Measurements from ENCODE around the gene GJC2. TPM values are rescaled to one million over a fixed set of nuclear protein-coding genes. Genes with fewer than 3 reads are reported as not detected.

Gene GJC2
- total RNA-seq, 1 experiment from 2014 or later: 1.5 TPM

DNA sequence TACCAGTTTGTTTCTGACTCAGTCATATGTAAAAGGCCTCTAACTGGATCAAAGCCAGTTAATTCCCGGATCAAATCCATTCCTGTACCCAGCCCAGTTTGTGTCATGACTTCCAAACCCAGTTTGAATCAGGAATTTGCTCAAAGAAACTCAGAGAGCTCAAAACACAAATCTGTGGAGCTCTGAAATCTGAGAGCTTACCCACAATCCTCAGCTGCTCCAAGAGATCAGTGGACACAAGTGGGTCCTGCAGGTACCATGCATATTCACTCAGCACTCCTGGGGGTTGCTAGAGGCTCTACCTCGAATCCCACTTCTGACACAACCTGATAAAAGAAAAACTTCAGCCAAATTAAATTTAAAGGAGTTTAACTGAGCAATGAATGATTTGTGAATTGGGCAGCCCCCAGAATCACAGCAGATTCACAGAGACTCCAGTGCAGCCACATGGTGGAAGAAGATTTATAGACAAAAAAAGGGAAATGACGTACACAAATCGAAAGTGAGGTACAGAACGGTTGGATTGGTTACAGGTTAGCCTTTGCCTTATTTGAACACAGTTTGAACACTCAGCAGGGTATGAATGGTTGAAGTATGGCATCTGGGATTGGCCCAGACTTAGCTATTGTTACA, 28.8 kb upstream of the GJC2 start:
- Histone ChIP-seq H3K4me1 (peaks cover 7% of the 10 kb centered on the region; the same call in 1 of the 2 replicates), H3K4me3 (ENCODE audit: low read depth, low read length) (no peak overlapping the region)
- peaks cover 6% of the 10 kb centered on the region for H3K36me3 Mint-ChIP-seq (ENCODE audit: insufficient read depth, unreplicated experiment)

GRCh38 chr1:228122921-228123441, 26.7 kb upstream of the GJC2 start:
- TF ChIP-seq, protein P1, sequence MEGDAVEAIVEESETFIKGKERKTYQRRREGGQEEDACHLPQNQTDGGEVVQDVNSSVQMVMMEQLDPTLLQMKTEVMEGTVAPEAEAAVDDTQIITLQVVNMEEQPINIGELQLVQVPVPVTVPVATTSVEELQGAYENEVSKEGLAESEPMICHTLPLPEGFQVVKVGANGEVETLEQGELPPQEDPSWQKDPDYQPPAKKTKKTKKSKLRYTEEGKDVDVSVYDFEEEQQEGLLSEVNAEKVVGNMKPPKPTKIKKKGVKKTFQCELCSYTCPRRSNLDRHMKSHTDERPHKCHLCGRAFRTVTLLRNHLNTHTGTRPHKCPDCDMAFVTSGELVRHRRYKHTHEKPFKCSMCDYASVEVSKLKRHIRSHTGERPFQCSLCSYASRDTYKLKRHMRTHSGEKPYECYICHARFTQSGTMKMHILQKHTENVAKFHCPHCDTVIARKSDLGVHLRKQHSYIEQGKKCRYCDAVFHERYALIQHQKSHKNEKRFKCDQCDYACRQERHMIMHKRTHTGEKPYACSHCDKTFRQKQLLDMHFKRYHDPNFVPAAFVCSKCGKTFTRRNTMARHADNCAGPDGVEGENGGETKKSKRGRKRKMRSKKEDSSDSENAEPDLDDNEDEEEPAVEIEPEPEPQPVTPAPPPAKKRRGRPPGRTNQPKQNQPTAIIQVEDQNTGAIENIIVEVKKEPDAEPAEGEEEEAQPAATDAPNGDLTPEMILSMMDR (IDR thresholded peaks at IDR 0.05; ENCODE audit: insufficient read depth in 1 of 2, low read depth in 1 of 2, low read length in 1 of 2, severe bottlenecking in 1 of 2, unreplicated experiment in 1 of 2): no peak
- no peak overlapping the region for H3K4me3 Mint-ChIP-seq (ENCODE audit: unreplicated experiment)
- ChIA-PET POLR2A (no interaction called here), CTCF (no interaction called here)
- H3K9me3 Mint-ChIP-seq (ENCODE audit: unreplicated experiment): peaks cover 5% of the 10 kb centered on the region
- Histone ChIP-seq H3K27me3 (replicated peaks; ENCODE audit: control insufficient read depth, insufficient read depth, low read length) (no peaks in the 10 kb centered on the region), H3K9me3 (peaks cover 4% of the 10 kb centered on the region), H3K36me3 (ENCODE audit: control insufficient read depth, insufficient read depth, low read length) (no peaks in the 10 kb centered on the region), H3K4me3 (ENCODE audit: low read depth, low read length) (no peak overlapping the region), H3K4me1 (peaks cover 7% of the 10 kb centered on the region; the same call in 1 of the 2 replicates)
- no peaks in the 10 kb centered on the region for H3K27me3 Mint-ChIP-seq (ENCODE audit: insufficient read depth, unreplicated experiment)
- DNase-seq: no peak
- no peaks in the 10 kb centered on the region for H3K4me1 Mint-ChIP-seq (ENCODE audit: low read depth, unreplicated experiment)
- H3K27ac Mint-ChIP-seq (ENCODE audit: unreplicated experiment): no peak overlapping the region
- intact Hi-C loops (cut with micrococcal nuclease; ENCODE audit: unreplicated experiment): no loop called here
- no TSS peak for BruUV-seq (replicated peaks)
- H3K36me3 Mint-ChIP-seq (ENCODE audit: insufficient read depth, unreplicated experiment): peaks cover 3% of the 10 kb centered on the region

More for the DNA sequence above, 28.8 kb upstream of the GJC2 start:
- Histone ChIP-seq H3K27me3 (replicated peaks; ENCODE audit: control insufficient read depth, insufficient read depth, low read length) (no peaks in the 10 kb centered on the region), H3K36me3 (ENCODE audit: control insufficient read depth, insufficient read depth, low read length) (no peaks in the 10 kb centered on the region), H3K9me3 (peaks cover 12% of the 10 kb centered on the region)
- intact Hi-C loops (cut with micrococcal nuclease; ENCODE audit: unreplicated experiment): no loop called here
- CTCF ChIA-PET: no interaction called here
- Mint-ChIP-seq H3K4me3 (ENCODE audit: unreplicated experiment) (no peak overlapping the region), H3K27me3 (ENCODE audit: insufficient read depth, unreplicated experiment) (no peaks in the 10 kb centered on the region), H3K9me3 (ENCODE audit: unreplicated experiment) (peaks cover 10% of the 10 kb centered on the region), H3K27ac (ENCODE audit: unreplicated experiment) (no peak overlapping the region), H3K4me1 (ENCODE audit: low read depth, unreplicated experiment) (no peaks in the 10 kb centered on the region)
- no TSS peak for BruUV-seq (replicated peaks)
- TF ChIP-seq, protein P1 (IDR thresholded peaks at IDR 0.05; ENCODE audit: insufficient read depth in 1 of 2, low read depth in 1 of 2, low read length in 1 of 2, severe bottlenecking in 1 of 2, unreplicated experiment in 1 of 2): no peak
- POLR2A ChIA-PET: interaction anchor here (0.6 kb wide), 1 partner anchor 62 kb away, joined by 5 read pairs; no protein-coding TSS in a partner anchor
- DNase-seq: no peak

DNA sequence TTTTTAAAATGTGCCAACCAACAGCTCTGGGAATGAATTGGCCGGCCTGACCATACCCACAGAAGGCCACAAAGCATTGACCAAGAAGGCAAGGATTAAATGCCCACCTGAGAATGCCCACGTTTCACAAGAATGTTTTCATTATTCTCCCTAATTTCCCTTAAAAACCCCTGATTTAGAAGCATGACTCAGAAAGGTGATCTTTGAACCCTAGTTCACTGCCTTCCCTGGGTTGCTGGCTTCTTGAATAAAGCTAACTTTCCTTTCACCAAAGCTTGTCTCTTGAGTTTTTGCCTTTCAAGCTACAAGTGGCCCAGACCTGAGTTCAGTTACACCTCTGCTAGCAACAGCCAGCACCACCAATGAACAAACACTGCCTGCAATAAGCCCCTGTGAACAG, 26.2 kb upstream of the GJC2 start:
- no peak overlapping the region for H3K4me3 ChIP-seq (ENCODE audit: low read depth, low read length)
- Mint-ChIP-seq H3K4me1 (ENCODE audit: low read depth, unreplicated experiment) (no peaks in the 10 kb centered on the region), H3K27ac (ENCODE audit: unreplicated experiment) (no peak overlapping the region), H3K27me3 (ENCODE audit: insufficient read depth, unreplicated experiment) (no peaks in the 10 kb centered on the region), H3K36me3 (ENCODE audit: insufficient read depth, unreplicated experiment) (no peaks in the 10 kb centered on the region), H3K9me3 (ENCODE audit: unreplicated experiment) (no peaks in the 10 kb centered on the region), H3K4me3 (ENCODE audit: unreplicated experiment) (no peak overlapping the region)
- no TSS peak for BruUV-seq (replicated peaks)
- no peaks in the 10 kb centered on the region for H3K9me3 ChIP-seq
- ChIA-PET CTCF (interaction anchor here (0.5 kb wide), 1 partner anchor 348 kb away, joined by 3 read pairs; no protein-coding TSS in a partner anchor), POLR2A (no interaction called here)
- no peaks in the 10 kb centered on the region for H3K36me3 ChIP-seq (ENCODE audit: control insufficient read depth, insufficient read depth, low read length)
- intact Hi-C loops (cut with micrococcal nuclease; ENCODE audit: unreplicated experiment): no loop called here
- peaks cover 7% of the 10 kb centered on the region; the same call in 1 of the 2 replicates for H3K4me1 ChIP-seq
- TF ChIP-seq, protein P1 (IDR thresholded peaks at IDR 0.05; ENCODE audit: insufficient read depth in 1 of 2, low read depth in 1 of 2, low read length in 1 of 2, severe bottlenecking in 1 of 2, unreplicated experiment in 1 of 2): no peak
- DNase-seq: no peak
- no peaks in the 10 kb centered on the region for H3K27me3 ChIP-seq (replicated peaks; ENCODE audit: control insufficient read depth, insufficient read depth, low read length)

Data from Caco-2 (cell line).